SHP77 (cell line): ENCODE data around the gene SLC5A10.
"Not testable (repeated sequence)": the region's sequence is repeated elsewhere in the genome, so short reads cannot be mapped to it uniquely, and the experiment has no call there.

Experiments used
- DNase-seq, 2 experiments: peaks; one replicate each; lab custom pipeline; 2025; lab: John Stamatoyannopoulos, UW

Gene SLC5A10

DNA sequence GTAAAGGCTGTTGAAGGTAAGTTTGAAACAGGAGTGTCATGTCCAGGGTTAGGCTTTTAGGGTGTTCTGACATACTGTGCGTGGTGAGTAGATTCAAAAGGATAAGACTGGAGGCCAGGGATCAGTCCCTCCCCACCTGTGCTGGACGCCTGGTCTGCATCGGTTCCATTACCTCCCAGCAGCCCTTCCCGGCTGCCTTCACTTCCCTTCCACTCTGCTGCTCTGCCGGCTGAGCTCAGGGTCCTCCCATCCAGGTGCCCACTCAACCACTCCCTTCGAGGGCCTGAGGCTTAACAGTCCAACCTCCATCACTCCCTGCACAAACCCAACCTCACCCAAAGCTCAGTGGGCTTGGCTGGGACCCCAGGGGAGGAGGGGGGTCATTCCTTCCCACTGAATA lies 4.1 kb upstream of the SLC5A10 start:
- DNase-seq = no peak

DNA sequence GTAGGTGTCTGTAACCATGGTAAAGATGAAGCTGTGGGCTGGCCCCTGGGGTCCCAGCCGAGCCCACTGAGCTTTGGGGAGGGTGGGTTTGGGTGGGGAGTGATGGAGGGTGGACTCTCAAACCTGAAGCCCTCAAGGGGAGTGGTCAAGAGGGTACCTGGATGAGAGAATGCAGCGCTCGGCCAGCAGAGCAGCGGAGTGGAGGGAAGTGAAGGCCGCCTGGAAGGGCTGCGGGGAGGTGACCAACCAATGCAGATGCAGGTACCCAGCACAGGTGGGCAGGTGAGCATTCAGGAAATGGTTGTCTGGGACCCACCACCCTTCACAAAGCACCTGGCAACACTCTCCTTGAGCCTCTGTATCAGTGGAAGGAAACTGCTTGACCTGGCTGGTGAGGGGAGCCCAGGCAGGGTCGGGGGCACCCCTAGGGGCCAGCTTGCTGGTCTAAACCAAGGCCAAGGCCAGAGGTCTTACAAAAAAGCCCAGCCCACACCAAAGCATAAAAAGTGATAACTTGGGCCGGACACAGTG lies 3.4 kb upstream of the SLC5A10 start:
- DNase-seq = no peak

DNA sequence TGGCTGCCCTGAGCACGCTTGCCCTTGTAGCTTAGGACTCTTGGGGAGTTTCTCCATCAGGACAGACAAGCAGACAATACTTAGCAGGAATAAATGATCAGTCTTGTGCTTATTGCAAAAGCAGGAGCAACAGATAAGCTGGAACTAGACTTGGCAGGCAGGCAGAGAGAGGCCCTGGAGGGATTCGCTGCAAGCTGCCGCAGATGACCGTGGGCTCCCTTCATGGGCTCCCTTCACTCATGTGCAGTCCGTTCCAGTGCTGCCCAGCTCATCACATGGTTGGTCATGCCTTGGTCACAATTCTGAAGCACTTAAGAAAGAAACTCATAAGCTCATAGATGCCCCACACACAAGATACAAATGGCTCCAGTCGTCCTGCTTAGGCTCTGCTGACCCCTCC lies 2.4 kb upstream of the SLC5A10 start:
- no peak for DNase-seq

DNA sequence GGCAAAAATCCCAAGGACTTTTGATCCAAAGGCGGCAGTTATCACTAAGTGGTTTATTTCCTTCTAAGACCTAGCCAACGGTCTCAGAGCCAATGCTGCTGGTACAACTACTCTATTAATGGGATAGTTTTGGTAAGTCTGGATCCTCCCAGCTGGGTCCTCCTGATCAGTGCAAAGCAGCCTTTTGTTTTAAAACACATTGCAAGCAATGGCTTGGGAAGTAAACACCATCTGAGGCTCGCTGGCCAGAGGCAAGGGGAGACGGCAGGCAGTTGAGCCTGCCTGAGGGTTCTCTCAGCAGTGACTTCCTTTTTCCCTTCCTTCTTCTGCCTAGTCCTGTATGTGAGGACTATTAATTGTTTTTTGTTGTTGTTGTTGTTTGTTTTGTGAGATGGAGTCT lies 1.6 kb upstream of the SLC5A10 start:
- DNase-seq = no peak

DNA sequence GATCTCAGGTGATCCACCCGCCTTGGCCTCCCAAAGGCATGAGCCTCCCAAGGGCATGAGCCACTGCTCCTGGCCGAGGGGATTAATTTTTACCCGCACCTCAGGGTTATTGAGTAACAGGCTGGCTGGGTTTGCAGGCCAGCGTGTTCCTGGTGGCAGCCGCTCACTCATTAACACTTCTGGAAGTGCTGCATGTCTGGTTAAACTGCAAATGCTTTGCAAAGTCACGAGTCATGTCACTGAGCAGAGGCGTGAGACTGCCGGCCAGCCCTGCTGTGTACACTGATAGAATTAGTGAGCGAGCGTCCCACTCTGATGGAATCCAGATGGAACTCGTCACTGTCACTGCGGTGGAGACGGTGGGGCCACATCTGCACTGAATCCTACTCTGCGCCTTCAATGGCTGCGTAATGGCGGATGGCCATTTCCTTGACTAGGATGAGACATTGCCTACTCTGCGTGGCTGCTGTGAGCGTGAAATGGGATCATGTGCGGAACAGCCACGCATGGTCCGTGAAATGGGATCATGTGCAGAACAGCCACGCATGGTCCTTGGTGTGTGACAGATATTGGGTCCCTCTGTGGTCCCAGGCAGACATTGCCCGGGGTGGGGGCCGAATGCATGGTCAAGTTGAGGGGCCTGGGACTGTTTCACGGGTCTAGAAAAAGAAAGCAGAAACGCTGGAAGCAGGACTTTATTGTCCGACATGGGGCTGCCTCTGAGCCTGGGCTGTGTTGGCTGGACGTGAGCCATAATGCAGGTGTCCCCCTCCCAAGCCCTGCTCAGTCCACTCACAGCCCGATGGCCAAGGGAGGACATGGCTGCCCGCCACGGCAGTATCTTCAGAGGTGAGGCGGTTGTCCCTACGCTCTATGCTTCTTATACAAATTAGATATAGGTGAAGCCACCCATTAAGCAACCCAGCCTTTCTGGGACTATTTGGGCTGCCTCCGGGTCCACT lies 740 bp upstream of the SLC5A10 start:
- no peak for DNase-seq

DNA sequence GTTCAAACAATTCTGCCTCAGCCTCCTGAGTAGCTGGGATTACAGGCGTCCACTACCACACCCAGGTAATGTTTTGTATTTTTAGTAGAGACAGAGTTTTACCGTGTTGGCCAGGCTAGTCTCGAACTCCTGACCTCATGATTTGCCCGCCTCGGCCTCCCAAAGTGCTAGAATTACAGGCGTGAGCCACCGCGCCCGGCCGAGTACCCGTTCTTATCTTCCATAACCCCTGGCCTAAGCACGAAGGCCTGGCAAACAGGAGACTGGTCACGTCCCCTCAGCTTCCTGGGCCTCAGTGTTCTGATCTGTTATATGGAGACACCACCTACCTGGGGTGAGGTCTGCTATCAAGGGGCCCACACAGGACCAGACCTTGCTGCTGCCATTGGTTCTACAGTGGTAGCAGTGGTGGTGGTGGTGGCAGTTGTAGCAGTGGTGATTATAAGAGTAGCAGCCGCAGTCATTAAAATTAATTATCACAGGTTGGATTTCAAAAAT lies 1.3 kb downstream of the SLC5A10 start:
- no peak for DNase-seq

DNA sequence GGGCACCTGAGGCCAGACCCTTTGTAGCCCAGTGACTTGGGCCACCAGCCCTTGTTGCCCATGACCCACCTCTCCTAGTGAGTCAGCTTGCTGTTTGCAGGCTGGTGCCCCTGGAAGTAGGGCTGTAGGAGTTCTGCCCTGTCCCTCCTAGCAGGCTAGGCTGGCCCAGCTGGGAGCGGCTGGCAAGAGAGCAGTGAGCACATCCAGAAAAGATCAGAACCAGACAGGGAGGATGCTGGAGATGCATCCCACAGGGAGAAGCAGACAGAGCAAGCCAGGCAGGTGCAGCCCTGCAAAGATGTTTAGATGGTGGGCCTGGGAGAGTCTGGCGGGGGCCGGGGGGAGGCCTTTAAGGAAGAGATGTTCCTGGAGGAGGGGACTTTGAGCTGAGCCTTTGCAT lies 2.4 kb downstream of the SLC5A10 start:
- no peak for DNase-seq

DNA sequence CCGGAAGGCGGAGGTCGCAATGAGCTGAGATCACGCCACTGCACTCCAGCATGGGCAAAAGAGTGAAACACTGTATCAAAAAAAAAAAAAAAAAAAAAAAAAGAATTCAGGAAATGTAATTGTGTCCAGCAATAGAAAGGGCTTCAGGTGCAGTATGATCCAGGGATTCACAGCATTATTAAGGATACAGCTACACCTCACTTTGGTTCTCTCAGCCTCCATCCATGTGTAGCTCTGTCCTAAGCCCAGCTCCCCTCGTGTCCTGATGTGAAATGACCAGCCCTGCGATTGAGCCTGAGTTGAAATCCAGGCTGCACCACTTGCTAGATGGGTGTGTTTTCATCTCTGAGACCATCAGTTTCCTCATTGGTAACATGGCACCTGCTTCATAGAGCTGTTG lies 3.0 kb downstream of the SLC5A10 start:
- DNase-seq = no peak

DNA sequence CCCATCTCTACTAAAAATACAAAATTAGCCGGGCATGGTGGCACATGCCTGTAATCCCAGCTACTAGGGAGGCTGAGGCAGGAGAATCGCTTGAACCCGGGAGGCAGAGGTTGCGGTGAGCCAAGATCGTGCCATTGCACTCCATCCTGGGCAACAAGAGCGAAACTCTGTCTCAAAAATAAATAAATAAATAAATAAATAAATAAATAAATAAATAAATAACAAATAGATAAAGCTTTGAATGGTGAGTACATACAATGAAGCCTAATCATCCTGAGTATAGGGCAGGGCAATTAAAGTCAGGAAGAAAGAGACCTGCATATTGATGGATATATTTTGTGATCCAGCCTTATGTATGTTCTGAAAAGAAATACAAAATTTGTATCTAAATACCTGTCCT lies 4.1 kb downstream of the SLC5A10 start:
- DNase-seq = not testable (repeated sequence)

DNA sequence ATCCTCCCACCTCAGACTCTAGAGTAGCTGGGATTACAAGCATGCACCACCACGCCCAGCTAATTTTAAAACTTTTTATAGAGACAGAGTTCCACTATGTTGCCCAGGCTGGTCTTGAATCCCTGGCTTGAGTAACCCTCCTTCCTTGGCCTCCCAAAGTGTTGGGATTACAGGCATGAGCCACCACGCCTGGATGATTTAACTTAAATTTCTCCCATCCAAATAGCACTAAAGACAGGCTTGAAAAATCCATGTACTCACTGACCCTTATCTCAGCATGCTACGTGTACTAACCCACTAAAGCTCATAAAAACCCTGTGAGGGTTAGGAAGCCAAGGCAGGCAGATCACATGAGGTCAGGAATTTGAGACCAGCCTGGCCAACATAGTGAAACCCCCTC lies 4.6 kb downstream of the SLC5A10 start:
- DNase-seq = no peak

DNA sequence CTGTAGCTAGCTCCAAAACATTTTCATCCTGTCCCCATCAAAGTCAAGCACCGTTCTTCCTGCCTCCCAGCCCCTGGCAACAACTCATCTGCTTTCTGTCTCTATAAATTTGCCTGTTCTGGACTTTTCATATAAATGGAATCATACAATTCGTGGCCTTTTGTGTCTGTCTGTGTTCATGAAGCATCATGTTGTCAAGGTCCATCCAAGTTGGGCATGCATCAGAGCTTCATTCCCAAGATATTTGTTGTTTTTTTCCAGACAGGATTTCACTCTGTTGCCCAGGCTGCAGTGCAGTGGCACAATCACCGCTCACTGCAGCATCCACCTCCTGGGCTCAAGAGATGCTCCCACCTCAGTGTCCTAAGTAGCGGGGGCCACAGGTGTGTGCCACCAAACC lies 5.9 kb downstream of the SLC5A10 start:
- DNase-seq = no peak

DNA sequence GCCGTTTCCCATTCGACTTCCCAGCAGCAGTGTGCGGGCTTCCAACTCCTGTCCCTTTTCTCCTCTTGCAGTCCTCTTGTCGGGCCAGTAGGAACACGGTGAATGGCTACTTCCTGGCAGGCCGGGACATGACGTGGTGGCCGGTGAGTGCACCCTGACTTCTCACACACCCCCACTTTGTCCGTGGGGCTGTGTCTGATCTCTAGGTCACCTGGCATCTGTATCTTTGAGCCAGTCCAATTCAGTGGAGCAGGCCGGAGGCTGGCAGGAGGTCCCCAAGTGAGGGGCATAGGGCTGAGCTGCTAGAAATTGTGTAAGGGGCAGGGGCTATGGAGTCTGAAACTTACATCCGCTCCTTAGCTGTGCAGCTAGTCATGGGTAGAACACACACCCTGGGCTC lies 6.6 kb downstream of the SLC5A10 start:
- DNase-seq = no peak

DNA sequence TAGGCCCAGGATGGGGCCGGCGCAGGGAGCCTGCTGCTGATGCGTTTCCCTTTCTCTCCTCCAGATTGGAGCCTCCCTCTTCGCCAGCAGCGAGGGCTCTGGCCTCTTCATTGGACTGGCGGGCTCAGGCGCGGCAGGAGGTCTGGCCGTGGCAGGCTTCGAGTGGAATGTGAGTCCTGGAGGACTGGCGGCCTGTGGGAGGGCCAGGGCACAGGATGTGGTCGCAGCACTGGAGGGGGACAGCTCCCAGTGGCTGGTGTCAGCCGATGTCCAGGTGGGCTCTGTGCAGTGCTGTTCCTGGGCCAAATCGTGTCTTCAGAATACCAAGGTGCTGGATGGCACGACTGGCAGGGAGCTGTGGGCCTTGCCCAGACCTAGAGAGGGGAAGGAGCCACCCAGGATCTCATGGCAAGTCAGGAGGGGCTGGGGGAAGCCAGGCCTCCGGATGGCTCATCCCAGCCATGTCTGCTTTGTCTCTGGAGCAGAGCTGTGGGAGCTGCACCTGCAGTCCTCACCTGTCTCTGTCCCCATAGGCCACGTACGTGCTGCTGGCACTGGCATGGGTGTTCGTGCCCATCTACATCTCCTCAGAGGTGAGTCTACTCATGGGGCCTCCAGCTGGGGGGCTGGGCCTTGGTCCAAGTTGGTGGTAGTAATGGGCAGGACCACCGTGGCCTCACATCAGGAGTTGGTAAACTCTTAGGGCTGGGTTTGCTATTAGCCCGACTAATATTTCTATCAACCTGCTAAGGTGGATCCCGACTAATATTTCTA lies 7.3 kb downstream of the SLC5A10 start:
- no peak for DNase-seq

DNA sequence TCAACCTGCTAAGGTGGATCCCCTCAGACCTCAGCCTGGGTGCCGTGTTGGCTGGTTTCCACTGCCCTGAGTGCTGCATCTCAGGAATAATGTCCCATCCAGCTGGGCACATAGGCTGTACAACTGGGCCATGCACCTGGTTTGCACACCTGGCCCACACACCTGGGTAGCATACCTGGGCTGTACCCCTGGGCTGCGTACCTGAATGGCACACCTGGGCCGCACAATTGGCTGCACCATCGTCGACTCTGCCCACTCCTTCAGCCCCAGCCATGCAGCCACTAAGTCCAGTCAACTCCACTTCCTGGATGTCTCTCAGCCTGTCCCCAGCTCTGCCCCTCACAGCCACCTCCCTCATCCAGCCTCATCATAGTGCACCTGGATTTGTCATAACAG lies 7.9 kb downstream of the SLC5A10 start:
- DNase-seq = no peak

DNA sequence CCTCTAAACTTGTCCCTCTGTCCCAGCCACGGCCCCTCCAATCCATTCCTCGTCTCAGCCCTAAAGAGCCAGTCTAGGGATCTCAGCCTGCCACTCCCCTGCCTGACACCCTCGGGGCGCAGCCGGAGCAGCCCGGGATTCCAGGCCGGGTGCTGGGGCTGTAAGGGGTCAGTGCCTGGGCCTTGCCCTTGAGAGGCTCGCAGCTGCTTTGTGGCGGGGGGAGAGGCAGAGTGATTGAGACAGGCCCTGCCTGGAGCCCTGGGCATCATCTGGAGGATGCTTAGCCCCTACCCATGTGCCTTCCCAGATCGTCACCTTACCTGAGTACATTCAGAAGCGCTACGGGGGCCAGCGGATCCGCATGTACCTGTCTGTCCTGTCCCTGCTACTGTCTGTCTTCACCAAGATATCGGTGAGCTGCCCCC lies 8.3 kb downstream of the SLC5A10 start:
- no peak for DNase-seq

DNA sequence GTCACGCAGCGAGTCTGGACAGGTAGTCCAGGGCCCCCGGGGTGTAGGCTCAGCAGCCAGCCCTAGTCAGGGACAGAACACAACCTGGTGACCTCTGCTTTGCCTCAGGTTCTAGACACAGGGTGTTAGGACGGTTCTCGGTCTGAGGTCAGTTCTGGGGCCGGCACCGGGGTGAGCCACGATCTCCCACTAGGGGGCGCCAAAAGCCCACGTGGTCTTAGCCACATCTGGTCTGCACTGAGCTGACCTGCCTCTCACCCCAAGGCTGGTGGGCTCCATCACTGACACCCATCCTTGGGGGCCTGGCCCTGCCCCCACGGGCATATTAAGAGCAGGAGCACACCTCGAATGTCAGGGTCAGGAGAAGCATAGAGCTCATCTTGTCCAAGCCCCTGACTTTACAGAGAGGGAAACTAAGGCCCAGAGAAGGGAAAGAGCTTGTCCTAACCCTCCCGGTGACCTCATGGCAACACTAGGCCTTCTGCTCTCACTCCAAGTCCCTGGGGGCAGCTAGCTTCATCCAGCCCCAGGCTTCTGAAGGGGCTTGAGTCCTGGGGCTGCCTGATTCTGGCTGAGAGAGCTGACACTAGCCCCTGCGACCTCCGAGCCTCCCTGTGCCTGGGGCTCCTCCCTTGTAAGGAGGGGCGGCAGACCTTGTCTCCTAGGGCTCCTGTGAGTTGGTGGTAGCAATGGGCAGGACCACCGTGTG lies 9.0 kb downstream of the SLC5A10 start:
- peak; percentile 63 to 77 for DNase-seq

DNA sequence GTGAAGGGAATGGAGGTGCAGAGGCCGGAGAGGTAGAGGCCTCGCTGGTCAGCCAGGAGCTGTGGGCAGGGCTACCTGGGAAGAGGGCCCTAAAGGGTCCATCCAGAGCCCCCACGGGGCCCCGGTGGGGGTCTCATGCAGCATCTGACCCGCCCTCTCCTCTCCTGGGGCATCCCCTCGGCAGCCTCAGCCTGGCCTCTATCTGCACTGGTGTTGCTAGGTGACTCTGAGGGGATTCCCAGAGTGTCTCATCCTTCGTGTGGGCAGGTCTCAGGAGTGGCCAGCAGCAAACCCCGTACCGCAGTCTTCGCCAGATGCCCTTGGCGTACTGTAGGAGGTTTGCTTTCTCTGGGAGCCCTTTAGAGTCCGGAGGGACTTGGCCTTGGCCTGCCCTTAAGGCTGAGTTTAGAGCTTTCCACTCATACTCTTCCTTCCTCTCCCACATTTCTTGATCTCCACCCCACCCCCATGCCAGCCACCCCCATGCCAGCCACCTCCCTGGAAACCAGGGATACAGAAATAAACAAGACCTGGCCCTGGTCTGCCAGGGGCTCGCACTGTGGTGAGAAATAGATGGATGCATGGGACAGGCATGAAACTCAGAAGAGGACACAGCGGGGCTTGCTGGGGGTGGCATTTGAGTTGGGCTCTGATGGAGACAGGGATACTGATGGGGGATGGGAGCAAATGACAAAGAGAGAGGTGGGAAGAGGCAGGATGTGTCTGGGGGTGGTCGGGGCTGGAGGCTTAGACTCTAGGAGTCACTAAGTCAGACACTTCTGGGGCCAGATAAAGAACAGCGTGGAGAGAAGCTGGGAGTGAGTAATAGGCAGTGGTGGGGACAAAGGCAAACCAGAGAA lies 9.9 kb downstream of the SLC5A10 start:
- no peak for DNase-seq

DNA sequence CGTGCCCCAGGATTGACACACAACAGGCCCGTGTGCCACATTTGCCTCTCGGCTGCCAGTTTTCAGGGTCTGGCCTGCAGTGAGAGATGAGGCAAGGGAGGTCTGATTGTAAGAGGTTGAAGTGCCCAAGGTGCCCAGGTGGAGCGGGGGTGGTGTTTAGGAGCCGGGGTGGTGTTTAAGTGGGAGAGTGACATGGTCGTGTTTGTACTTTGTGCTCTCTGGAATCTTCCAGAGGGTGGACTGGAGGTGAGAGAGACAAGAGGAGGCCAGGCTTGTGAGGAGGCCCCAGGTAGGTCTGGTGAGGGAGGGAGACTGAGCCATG lies 10.5 kb downstream of the SLC5A10 start:
- no peak for DNase-seq

DNA sequence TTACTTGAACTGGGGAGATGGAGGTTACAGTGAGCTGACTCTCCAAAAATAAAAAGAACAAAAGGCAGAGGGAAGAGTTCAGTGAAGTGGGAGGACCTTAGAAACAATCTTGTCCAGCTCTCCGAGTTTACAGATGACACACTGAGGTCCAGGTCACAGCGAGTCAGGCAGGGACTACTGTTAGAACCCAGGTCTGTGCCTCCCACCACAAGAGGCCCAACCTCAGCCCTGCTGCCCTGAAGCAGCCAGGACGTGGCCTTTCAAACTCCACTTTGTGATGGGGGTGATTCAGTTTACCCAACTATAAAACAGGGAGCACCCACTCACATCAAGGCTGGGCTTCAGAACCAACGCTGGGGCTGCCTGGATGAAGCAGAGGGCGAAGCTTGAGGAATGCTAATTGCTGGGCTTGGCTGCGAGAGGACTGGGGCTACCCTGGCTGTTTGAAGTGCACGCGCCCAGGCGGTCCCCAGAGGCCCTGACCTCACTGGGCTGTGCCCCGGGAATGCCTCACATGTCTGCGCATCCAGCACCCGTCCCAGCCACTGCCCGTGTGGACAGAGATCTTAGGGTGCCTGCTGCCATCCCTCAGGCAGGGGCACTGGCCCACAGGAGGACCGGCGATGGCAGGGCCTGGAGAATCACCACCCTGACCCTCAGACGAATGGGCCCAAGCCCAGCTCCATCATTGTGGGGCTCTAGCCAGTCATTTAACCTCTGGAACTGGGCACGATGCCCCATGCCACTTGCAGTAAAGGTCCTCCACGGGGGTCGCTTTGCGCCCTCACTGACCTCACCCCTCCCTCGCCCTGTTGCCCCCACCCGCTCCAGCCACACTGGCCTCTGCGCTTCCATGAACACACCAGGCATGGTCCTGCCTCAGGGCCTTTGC lies 11.4 kb downstream of the SLC5A10 start:
- no peak for DNase-seq

DNA sequence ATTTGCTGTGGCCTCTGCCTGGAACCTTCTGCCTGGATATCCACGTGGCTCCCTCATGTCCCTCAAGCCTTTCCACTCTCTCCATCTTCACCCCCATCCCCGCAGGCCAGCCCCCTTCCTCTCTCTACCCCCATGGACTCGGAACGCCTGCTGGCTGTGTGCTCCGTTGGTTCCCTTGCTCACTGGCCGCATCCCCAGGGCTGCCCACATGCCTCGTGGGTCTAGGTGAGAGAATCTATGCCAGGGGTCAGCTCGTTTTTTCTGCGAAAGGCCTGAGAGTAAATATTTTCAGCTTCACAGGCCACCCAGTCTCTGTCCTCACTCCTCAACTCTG lies 12.0 kb downstream of the SLC5A10 start:
- DNase-seq = no peak
